SK-N-SH (cell line): Measurements from ENCODE around the gene BARD1. TPM values are rescaled to one million over a fixed set of nuclear protein-coding genes. Genes with fewer than 3 reads are reported as not detected.

Experiments used
- CTCF ChIA-PET: fragments of 300-600, 350-600 bp; formaldehyde crosslinking; extraction: SDS; loops from one replicate; lab custom pipeline; 2021; lab: Yijun Ruan, JAX
- POLR2A ChIA-PET: fragments of 350-600 bp; sonication (Branson Sonifier 250); formaldehyde crosslinking; extraction: SDS; loops from one replicate; lab custom pipeline; 2020; ENCODE audit warnings: antibody characterized with exemption, inconsistent platforms; lab: Yijun Ruan, JAX
- DNase-seq: peaks from one replicate; pipeline ENCODE4 v3.0.0; 2012
- H2AFZ ChIP-seq: fragments of 200-600 bp; sonication (generic); 2 replicates; pipeline ENCODE4 v1.8.1; 2016; ENCODE audit warnings: antibody characterized with exemption, mild to moderate bottlenecking, low read depth
- H3F3A ChIP-seq: fragments of 200-600 bp; sonication (generic); replicated peaks from 2 replicates; pipeline ENCODE3; 2016; ENCODE audit warnings: antibody characterized with exemption, mild to moderate bottlenecking; ENCODE audit not compliant: insufficient read depth
- H3K27ac ChIP-seq, 2 experiments: fragments of 200-500 bp in 1 of 2; fragments of 200-600 bp in 1 of 2; sonication (Bioruptor generic) in 1 of 2; sonication (generic), shearing (Covaris generic) in 1 of 2; 2 replicates each; pipeline versions ENCODE4 v1.5.1 to v1.6.1; 2014 to 2016; ENCODE audit warnings: low read depth in 2 of 2, inconsistent platforms in 1 of 2, low read length in 1 of 2, mild to moderate bottlenecking in 1 of 2, mixed read lengths in 1 of 2
- H3K27me3 ChIP-seq: fragments of 200-600 bp; sonication (generic), shearing (Covaris generic); 2 replicates; pipeline ENCODE4 v1.6.1; 2016; ENCODE audit warnings: mixed run types; ENCODE audit not compliant: insufficient read depth
- H3K36me3 ChIP-seq, 2 experiments: fragments of 200-500 bp in 1 of 2; fragments of 200-600 bp in 1 of 2; sonication (Bioruptor generic) in 1 of 2; sonication (generic) in 1 of 2; replicated peaks in 1 of 2; 2 replicates each; pipeline versions ENCODE3 to v1.5.1; 2014 to 2016; ENCODE audit warnings: low read length in 1 of 2, mild to moderate bottlenecking in 1 of 2; ENCODE audit not compliant: insufficient read depth in 2 of 2, control insufficient read depth in 1 of 2
- H3K4me1 ChIP-seq, 2 experiments: fragments of 200-500 bp in 1 of 2; fragments of 200-600 bp in 1 of 2; sonication (Bioruptor generic) in 1 of 2; sonication (generic), shearing (Covaris generic) in 1 of 2; 2 replicates each; pipeline versions ENCODE4 v1.5.1 to v1.6.1; 2014 to 2016; ENCODE audit warnings: low read depth in 1 of 2, low read length in 1 of 2, mixed run types in 1 of 2; ENCODE audit not compliant: insufficient read depth in 2 of 2, control insufficient read depth in 1 of 2
- H3K4me2 ChIP-seq: fragments of 200-600 bp; sonication (generic), shearing (Covaris generic); 2 replicates; pipeline ENCODE4 v1.6.1; 2017; ENCODE audit warnings: mixed run types
- H3K4me3 ChIP-seq, 2 experiments: fragments of 200-500 bp in 1 of 2; fragments of 200-600 bp in 1 of 2; sonication (Bioruptor generic) in 1 of 2; sonication (generic), shearing (Covaris generic) in 1 of 2; 2 replicates each; pipeline versions ENCODE4 v1.5.1 to v1.8.1; 2014 to 2016; ENCODE audit warnings: low read depth in 2 of 2, inconsistent platforms in 1 of 2, low read length in 1 of 2, mild to moderate bottlenecking in 1 of 2, mixed read lengths in 1 of 2, moderate library complexity in 1 of 2
- H3K79me2 ChIP-seq: fragments of 200-600 bp; sonication (generic); 2 replicates; pipeline ENCODE4 v1.8.1; 2017; ENCODE audit warnings: mild to moderate bottlenecking; ENCODE audit not compliant: insufficient read depth
- H3K9ac ChIP-seq: fragments of 200-600 bp; sonication (generic); 2 replicates; pipeline ENCODE4 v1.6.1; 2017; ENCODE audit warnings: mixed run types
- H3K9me2 ChIP-seq: fragments of 200-600 bp; sonication (generic); 2 replicates; pipeline ENCODE4 v1.6.1; 2017; ENCODE audit warnings: mixed run types
- H3K9me3 ChIP-seq: fragments of 200-600 bp; sonication (generic); 2 replicates; pipeline ENCODE4 v1.6.1; 2017; ENCODE audit warnings: mixed run types, mild to moderate bottlenecking, moderate library complexity
- H4K20me1 ChIP-seq: fragments of 200-600 bp; sonication (generic); 2 replicates; pipeline ENCODE4 v1.6.1; 2017; ENCODE audit warnings: mild to moderate bottlenecking, mixed run types; ENCODE audit not compliant: insufficient read depth
- CHD2 ChIP-seq: fragments of 150-350 bp; IDR thresholded peaks from 2 replicates; pipeline ENCODE4 v1.6.1; 2018; ENCODE audit warnings: low read length; ENCODE audit not compliant: partially characterized antibody
- ELF1 ChIP-seq: IDR thresholded peaks from 2 replicates; pipeline ENCODE4 v1.4.0; 2012
- EP300 ChIP-seq, 2 experiments: IDR thresholded peaks; 2 replicates each; pipeline versions ENCODE4 v1.4.0 to v1.6.1; 2012; ENCODE audit warnings: borderline replicate concordance in 1 of 2, low read depth in 1 of 2, low read length in 1 of 2
- EZH2phosphoT487 ChIP-seq: fragments of 200-600 bp; sonication (generic); IDR thresholded peaks from 2 replicates; pipeline ENCODE4 v1.6.1; 2017; ENCODE audit warnings: low read depth, mixed run types, mild to moderate bottlenecking, antibody characterized with exemption, moderate library complexity, borderline replicate concordance
- FOSL2 ChIP-seq: IDR thresholded peaks from 2 replicates; pipeline ENCODE4 v1.4.0; 2012; ENCODE audit warnings: low read depth, mild to moderate bottlenecking, moderate library complexity, borderline replicate concordance
- FOXM1 ChIP-seq: IDR thresholded peaks from 2 replicates; pipeline ENCODE4 v1.4.0; 2012; ENCODE audit warnings: low read depth, mild to moderate bottlenecking
- GATA2 ChIP-seq: sonication (generic); formaldehyde crosslinking; IDR thresholded peaks from 2 replicates; pipeline ENCODE4 v1.5.0; 2020; ENCODE audit warnings: mild to moderate bottlenecking, missing genetic modification reagents
- IRF3 ChIP-seq: fragments of 150-350 bp; IDR thresholded peaks from 2 replicates; pipeline ENCODE4 v1.6.1; 2016; ENCODE audit warnings: mild to moderate bottlenecking, low read depth, low read length
- MEF2A ChIP-seq: IDR thresholded peaks from 2 replicates; pipeline ENCODE4 v1.4.0; 2012; ENCODE audit warnings: low read depth, borderline replicate concordance
- MXI1 ChIP-seq: IDR thresholded peaks from 2 replicates; pipeline ENCODE4 v1.6.1; 2012; ENCODE audit warnings: mild to moderate bottlenecking, low read depth, low read length, improper control_type of control experiment
- NFIC ChIP-seq: IDR thresholded peaks from 2 replicates; pipeline ENCODE4 v1.4.0; 2012; ENCODE audit warnings: borderline replicate concordance
- RAD21 ChIP-seq: IDR thresholded peaks from 2 replicates; pipeline ENCODE4 v1.6.1; 2012; ENCODE audit warnings: mild to moderate bottlenecking, low read length
- RXRA ChIP-seq: IDR thresholded peaks from 2 replicates; pipeline ENCODE4 v1.4.0; 2012; ENCODE audit warnings: low read depth, mild to moderate bottlenecking, borderline replicate concordance
- SMC3 ChIP-seq: IDR thresholded peaks from 2 replicates; pipeline ENCODE4 v1.6.1; 2012; ENCODE audit warnings: low read depth, low read length, improper control_type of control experiment
- ZBTB33 ChIP-seq: IDR thresholded peaks from 2 replicates; pipeline ENCODE4 v1.4.0; 2012; ENCODE audit warnings: low read depth, borderline replicate concordance
- WGBS: methylation state at CpG from one replicate; pipeline ENCODE4 v1.1.6; 2017; ENCODE audit warnings: low lambda C conversion rate; 5-methylcytosine and 5-hydroxymethylcytosine counted together
- polyA plus RNA-seq, 3 experiments: library from polyadenylated mRNA; depleted of rRNA; stranded (reverse); fragments of >200 nt; gene quantifications; 2 replicates each; pipeline ENCODE4 v1.2.3, GENCODE V29; 2012
- TF ChIP-seq, protein P1 (sequence below): IDR thresholded peaks from 2 replicates; pipeline ENCODE4 v1.4.0; 2012; ENCODE audit warnings: low read depth, borderline replicate concordance

Gene BARD1
- polyA plus RNA-seq, 1 of the 3 experiments (the other 2 are of a cell fraction): 2.4 TPM

DNA sequence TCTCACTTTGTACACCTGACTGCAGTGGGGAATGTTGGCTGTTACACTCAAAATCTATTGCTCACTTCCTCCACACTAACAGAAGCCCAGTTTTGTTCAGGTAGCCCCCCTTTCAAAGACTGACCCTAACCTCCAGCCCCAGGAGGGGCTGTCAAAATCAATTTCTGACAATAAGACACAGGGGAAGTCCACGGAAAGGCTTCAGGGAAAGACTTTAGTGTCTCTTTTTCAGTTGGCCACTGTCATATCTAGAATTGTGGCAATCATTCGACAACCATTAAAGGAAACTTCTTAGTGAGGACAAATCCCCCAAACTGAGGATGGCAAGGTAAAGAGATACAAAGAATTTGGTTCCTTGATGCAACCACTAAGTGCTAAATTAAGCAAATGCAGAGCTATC lies 59.0 kb downstream of the BARD1 start:
- CTCF ChIA-PET: no interaction called here

DNA sequence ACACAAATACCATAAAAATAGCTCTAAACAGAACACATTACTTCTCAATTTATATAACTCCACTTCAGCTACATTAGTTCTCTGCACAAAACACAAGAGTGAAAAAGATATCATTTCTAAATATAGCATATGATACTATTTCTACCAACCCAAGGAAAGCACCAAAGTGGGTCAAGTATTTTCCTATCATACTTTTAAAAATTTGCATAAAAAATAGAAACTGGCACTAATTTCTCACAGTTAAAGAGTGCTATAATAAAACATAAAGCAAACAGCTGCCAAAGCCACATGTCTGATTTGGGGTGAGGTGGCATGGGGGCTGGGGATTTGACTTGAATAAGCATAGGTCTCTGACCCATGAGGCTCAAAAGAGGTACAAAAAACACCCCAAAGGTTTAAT lies 61.5 kb downstream of the BARD1 start:
- H3K27me3 ChIP-seq: no peaks in the 10 kb centered on the region
- no peaks in the 10 kb centered on the region for H3K4me1 ChIP-seq
- H3K9me2 ChIP-seq: no peaks in the 10 kb centered on the region
- ChIA-PET POLR2A (no interaction called here), CTCF (no interaction called here)
- no peak overlapping the region for H3K4me3 ChIP-seq
- no peaks in the 10 kb centered on the region for H3K9me3 ChIP-seq
- H3K4me2 ChIP-seq: no peak overlapping the region
- H3K27ac ChIP-seq: no peak overlapping the region
- H2AFZ ChIP-seq: no peak overlapping the region
- no peaks in the 10 kb centered on the region for H3F3A ChIP-seq
- H3K9ac ChIP-seq: no peak overlapping the region
- no peak for DNase-seq
- peaks cover 18 to 36% of the 10 kb centered on the region in 2 experiments for H3K36me3 ChIP-seq
- peaks cover 9% of the 10 kb centered on the region; the same call in 1 of the 2 replicates for H3K79me2 ChIP-seq
- H4K20me1 ChIP-seq: no peaks in the 10 kb centered on the region
- TF ChIP-seq IRF3: no peak
- no peak for TF ChIP-seq GATA2 (CRISPR knock-in tag)
- TF ChIP-seq CHD2: no peak
- no peak for TF ChIP-seq MXI1
- TF ChIP-seq NFIC: no peak

More for the DNA sequence above, 59.0 kb downstream of the BARD1 start:
- Histone ChIP-seq H3K4me3 (no peak overlapping the region), H3K27me3 (no peaks in the 10 kb centered on the region), H3K36me3 (peaks cover 18% of the 10 kb centered on the region in 2 experiments), H3K9me3 (no peaks in the 10 kb centered on the region), H3K4me1 (no peaks in the 10 kb centered on the region), H3K27ac (no peak overlapping the region), H3F3A (no peaks in the 10 kb centered on the region), H3K4me2 (no peak overlapping the region), H3K9me2 (no peaks in the 10 kb centered on the region), H4K20me1 (no peaks in the 10 kb centered on the region), H2AFZ (no peak overlapping the region), H3K9ac (no peak overlapping the region), H3K79me2 (peaks cover 9% of the 10 kb centered on the region; the same call in 1 of the 2 replicates)
- POLR2A ChIA-PET: no interaction called here
- no peak for DNase-seq
- WGBS: 93% methylated on average over 2 of the region's 2 CpGs
- TF ChIP-seq ELF1: no peak
- TF ChIP-seq RAD21: no peak
- TF ChIP-seq SMC3: no peak
- TF ChIP-seq, protein P1, sequence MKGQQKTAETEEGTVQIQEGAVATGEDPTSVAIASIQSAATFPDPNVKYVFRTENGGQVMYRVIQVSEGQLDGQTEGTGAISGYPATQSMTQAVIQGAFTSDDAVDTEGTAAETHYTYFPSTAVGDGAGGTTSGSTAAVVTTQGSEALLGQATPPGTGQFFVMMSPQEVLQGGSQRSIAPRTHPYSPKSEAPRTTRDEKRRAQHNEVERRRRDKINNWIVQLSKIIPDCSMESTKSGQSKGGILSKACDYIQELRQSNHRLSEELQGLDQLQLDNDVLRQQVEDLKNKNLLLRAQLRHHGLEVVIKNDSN: no peak
- TF ChIP-seq GATA2 (CRISPR knock-in tag): no peak
- TF ChIP-seq EZH2phosphoT487: no peak
- no peak for TF ChIP-seq ZBTB33
- no peak for TF ChIP-seq MEF2A
- no peak for TF ChIP-seq FOSL2
- no peak for TF ChIP-seq RXRA
- no peak for TF ChIP-seq FOXM1
- no peak for TF ChIP-seq NFIC
- no peak for TF ChIP-seq EP300 (IDR thresholded peaks at IDR 0.05; ENCODE audit: borderline replicate concordance in 1 of 2, low read depth in 1 of 2, low read length in 1 of 2)
- no peak for TF ChIP-seq CHD2
